ENCODE results near the gene ECHS1. TPM values are rescaled to one million over a fixed set of nuclear protein-coding genes. Genes with fewer than 3 reads are reported as not detected.

ECHS1 gene
- total and polyA plus RNA-seq, 2 of the 8 experiments (the other 6 are each of a cell fraction or from before 2014, with no cell fraction given): 41.7 to 101 TPM

- H2BK120ac ChIP-seq (replicated peaks; ENCODE audit: low read depth, low read length): no peak overlapping the region
- FAIRE-seq (no peak), DNase-seq (ENCODE audit: low read depth in 1 of 2, low spot score in 2 of 2) (no peak)
- H3K4me1 ChIP-seq (replicated peaks in 1 of 4; ENCODE audit: control insufficient read depth in 3 of 4, insufficient read depth in 4 of 4, low read length in 3 of 4): peaks cover 0 to 3% (median 0%) of the 10 kb centered on the region in 4 experiments; a peak in 3 of 7 replicates
- ChIA-PET POLR2A (ENCODE audit: partially characterized antibody) (interaction anchor here (0.6 to 6.0 kb wide), 5 partner anchors 10 to 36 kb away, joined by 3 to 25 read pairs (median 4); partner anchors contain the start of gene PAOX), CTCF (ENCODE audit: partially characterized antibody) (interaction anchor here (1.6 to 1.9 kb wide), 2 partner anchors 62 to 64 kb away, joined by 4 to 5 read pairs; no protein-coding TSS in a partner anchor)
- H3K4me3 ChIP-seq (ENCODE audit: extremely low read depth in 1 of 4, insufficient read depth in 2 of 4, low read depth in 3 of 4, low read length in 4 of 4): no peak overlapping the region
- H2AK5ac ChIP-seq (ENCODE audit: low read depth, low read length): no peak overlapping the region
- H3K23ac ChIP-seq (ENCODE audit: insufficient read length): no peak overlapping the region
- H3K56ac ChIP-seq (replicated peaks; ENCODE audit: insufficient read length, low read depth, low read length): no peak overlapping the region
- peaks cover 0 to 17% of the 10 kb centered on the region in 2 experiments; a peak in 2 of 4 replicates for H3K79me2 ChIP-seq (ENCODE audit: control insufficient read depth in 1 of 2, insufficient read depth in 2 of 2, low read length in 2 of 2)
- H4K8ac ChIP-seq (ENCODE audit: extremely low read depth, insufficient read depth, low read length): no peak overlapping the region
- 94% methylated on average over 11 of the region's 12 CpGs; no CpG with 5 or more reads in 1 of the 2 experiments for WGBS, 2 experiments (ENCODE audit: extremely low coverage in 1 of 2, insufficient coverage in 1 of 2, insufficient read length in 1 of 2, insufficient replicate concordance in 2 of 2, low coverage in 1 of 2, low lambda C conversion rate in 2 of 2, missing lambda C conversion rate in 1 of 2)
- H2BK5ac ChIP-seq (ENCODE audit: low read depth, low read length): no peak overlapping the region
- no peak overlapping the region for H3K18ac ChIP-seq (ENCODE audit: extremely low read depth, low read length)
- no peak overlapping the region for H4K91ac ChIP-seq (replicated peaks; ENCODE audit: insufficient read length, low read length)
- H4K20me1 ChIP-seq (replicated peaks in 1 of 2; ENCODE audit: control insufficient read depth in 1 of 2, insufficient read depth in 2 of 2, low read length in 2 of 2): peaks cover 0 to 2% of the 10 kb centered on the region in 2 experiments
- peaks cover 1% of the 10 kb centered on the region for H3K79me1 ChIP-seq (ENCODE audit: low read depth, low read length)
- no peaks in the 10 kb centered on the region for H3K27me3 ChIP-seq (replicated peaks in 1 of 4; ENCODE audit: control insufficient read depth in 3 of 4, extremely low read depth in 1 of 4, insufficient read depth in 3 of 4, low read length in 3 of 4)
- H4K5ac ChIP-seq (ENCODE audit: insufficient read length, low read depth, low read length): no peak overlapping the region
- H3K9me3 ChIP-seq (ENCODE audit: insufficient read depth in 2 of 2, low read depth in 1 of 2, low read length in 1 of 2): no peaks in the 10 kb centered on the region
- peaks cover 2% of the 10 kb centered on the region; the same call in 1 of the 2 replicates for H3K23me2 ChIP-seq (ENCODE audit: low read depth, low read length)
- H3K36me3 ChIP-seq (ENCODE audit: control insufficient read depth in 2 of 4, insufficient read depth in 4 of 4, low read length in 3 of 4): peaks cover 3 to 6% (median 4%) of the 10 kb centered on the region in 4 experiments; a peak in 4 of 8 replicates
- H3K27ac ChIP-seq (ENCODE audit: low read depth, low read length): no peak overlapping the region
- no peak overlapping the region for H3K14ac ChIP-seq (ENCODE audit: insufficient read length)
- no peak overlapping the region for H2BK15ac ChIP-seq (ENCODE audit: low read length)
- H2AFZ ChIP-seq (ENCODE audit: low read length): no peak overlapping the region
- H3K4ac ChIP-seq (replicated peaks; ENCODE audit: insufficient read length, low read depth, low read length): no peak overlapping the region
- no peak overlapping the region for H3K4me2 ChIP-seq (ENCODE audit: insufficient read depth in 1 of 2, low read depth in 2 of 2, low read length in 2 of 2)
- H3K9ac ChIP-seq (replicated peaks in 1 of 4; ENCODE audit: extremely low read depth in 1 of 4, low read depth in 3 of 4, low read length in 3 of 4): no peak overlapping the region
- no peak overlapping the region for H2BK20ac ChIP-seq (ENCODE audit: low read length)
- H2BK12ac ChIP-seq (ENCODE audit: low read depth, low read length): no peak overlapping the region
- TF ChIP-seq POLR2AphosphoS5 (IDR thresholded peaks at IDR 0.05; ENCODE audit: low read depth, low read length) (no peak), POLR2A (IDR thresholded peaks at IDR 0.05; ENCODE audit: control extremely low read depth in 1 of 2, low read depth in 2 of 2, low read length in 2 of 2) (no peak), CTBP2 (IDR thresholded peaks at IDR 0.05; ENCODE audit: borderline replicate concordance, insufficient read depth, insufficient read length, low read length) (no peak), ZNF274 (IDR thresholded peaks at IDR 0.05; ENCODE audit: borderline replicate concordance, extremely low read depth, low read length) (no peak), KDM5A (IDR thresholded peaks at IDR 0.05; ENCODE audit: low read length) (no peak), SIN3A (conservative IDR thresholded peaks at IDR 0.05 in 1 of 2, IDR thresholded peaks at IDR 0.05 in 1 of 2; ENCODE audit: low read depth in 1 of 2, low read length in 2 of 2) (no peak), CHD2 (IDR thresholded peaks at IDR 0.05; ENCODE audit: low read length) (no peak), SP1 (IDR thresholded peaks at IDR 0.05; ENCODE audit: low read depth, low read length) (no peak), FOSL1 (IDR thresholded peaks at IDR 0.05; ENCODE audit: insufficient read depth, low read depth, low read length) (no peak), SUZ12 (IDR thresholded peaks at IDR 0.05; ENCODE audit: low read length) (no peak), CBX5 (IDR thresholded peaks at IDR 0.05; ENCODE audit: low read depth, low read length) (no peak), CEBPB (IDR thresholded peaks at IDR 0.05; ENCODE audit: low read depth, low read length) (no peak), TAF7 (optimal IDR thresholded peaks at IDR 0.05; ENCODE audit: borderline replicate concordance, low read depth, low read length) (no peak), EGR1 (IDR thresholded peaks at IDR 0.05; ENCODE audit: borderline replicate concordance, low read depth, low read length) (no peak), YY1 (IDR thresholded peaks at IDR 0.05; ENCODE audit: low read depth, low read length) (no peak)
Measured at GRCh38 chr10:133391249-133391635, 18.1 kb upstream of the ECHS1 start.
